ENCODE results near the gene PRKCE. TPM values are rescaled to one million over a fixed set of nuclear protein-coding genes. Genes with fewer than 3 reads are reported as not detected.

The PRKCE gene
- total and polyA plus RNA-seq, 2 of the 8 experiments (the other 6 are each of a cell fraction or from before 2014, with no cell fraction given): 0.54 to 2.1 TPM

GRCh38 chr2:46162329-46163097 is 511.0 kb downstream of the PRKCE start:
- H3K14ac ChIP-seq (ENCODE audit: insufficient read length): no peak overlapping the region
- H3K27me3 ChIP-seq (replicated peaks in 1 of 4; ENCODE audit: control insufficient read depth in 3 of 4, extremely low read depth in 1 of 4, insufficient read depth in 3 of 4, low read length in 3 of 4): no peaks in the 10 kb centered on the region; a peak in 1 of 7 replicates
- H2BK5ac ChIP-seq (ENCODE audit: low read depth, low read length): no peak overlapping the region
- no peak overlapping the region for H3K18ac ChIP-seq (ENCODE audit: extremely low read depth, low read length)
- no peak overlapping the region for H3K4me3 ChIP-seq (ENCODE audit: extremely low read depth in 1 of 4, insufficient read depth in 2 of 4, low read depth in 3 of 4, low read length in 4 of 4)
- ChIA-PET CTCF (ENCODE audit: partially characterized antibody) (interaction anchor here (0.5 to 3.1 kb wide), 6 partner anchors 23 to 300 kb away, joined by 3 to 11 read pairs (median 3); no protein-coding TSS in a partner anchor), POLR2A (ENCODE audit: partially characterized antibody) (no interaction called here)
- no peak overlapping the region for H2BK20ac ChIP-seq (ENCODE audit: low read length)
- H3K9me3 ChIP-seq (ENCODE audit: insufficient read depth in 2 of 2, low read depth in 1 of 2, low read length in 1 of 2): no peaks in the 10 kb centered on the region
- no peak overlapping the region for H2BK15ac ChIP-seq (ENCODE audit: low read length)
- FAIRE-seq: no peak
- H3K27ac ChIP-seq (ENCODE audit: low read depth, low read length): no peak overlapping the region
- no peaks in the 10 kb centered on the region; a peak in 1 of 8 replicates for H3K36me3 ChIP-seq (ENCODE audit: control insufficient read depth in 2 of 4, insufficient read depth in 4 of 4, low read length in 3 of 4)
- WGBS, 2 experiments (ENCODE audit: extremely low coverage in 1 of 2, insufficient coverage in 1 of 2, insufficient read length in 1 of 2, insufficient replicate concordance in 2 of 2, low coverage in 1 of 2, low lambda C conversion rate in 2 of 2, missing lambda C conversion rate in 1 of 2): 80% methylated on average over 11 of the region's 11 CpGs; no CpG with 5 or more reads in 1 of the 2 experiments
- no peaks in the 10 kb centered on the region for H3K79me2 ChIP-seq (ENCODE audit: control insufficient read depth in 1 of 2, insufficient read depth in 2 of 2, low read length in 2 of 2)
- no peak overlapping the region for H4K91ac ChIP-seq (replicated peaks; ENCODE audit: insufficient read length, low read length)
- H2AK5ac ChIP-seq (ENCODE audit: low read depth, low read length): no peak overlapping the region
- H3K79me1 ChIP-seq (ENCODE audit: low read depth, low read length): no peaks in the 10 kb centered on the region
- no peaks in the 10 kb centered on the region for H3K4me1 ChIP-seq (replicated peaks in 1 of 4; ENCODE audit: control insufficient read depth in 3 of 4, insufficient read depth in 4 of 4, low read length in 3 of 4)
- no peak for DNase-seq (ENCODE audit: low read depth in 1 of 2, low spot score in 2 of 2)
- no peak overlapping the region for H3K4ac ChIP-seq (replicated peaks; ENCODE audit: insufficient read length, low read depth, low read length)
- H4K5ac ChIP-seq (ENCODE audit: insufficient read length, low read depth, low read length): no peak overlapping the region
- no peaks in the 10 kb centered on the region for H3K23me2 ChIP-seq (ENCODE audit: low read depth, low read length)
- H2AFZ ChIP-seq (ENCODE audit: low read length): no peak overlapping the region
- no peaks in the 10 kb centered on the region for H4K20me1 ChIP-seq (replicated peaks in 1 of 2; ENCODE audit: control insufficient read depth in 1 of 2, insufficient read depth in 2 of 2, low read length in 2 of 2)
- H3K23ac ChIP-seq (ENCODE audit: insufficient read length): no peak overlapping the region
- H3K56ac ChIP-seq (replicated peaks; ENCODE audit: insufficient read length, low read depth, low read length): no peak overlapping the region
- H3K4me2 ChIP-seq (ENCODE audit: insufficient read depth in 1 of 2, low read depth in 2 of 2, low read length in 2 of 2): no peak overlapping the region
- H4K8ac ChIP-seq (ENCODE audit: extremely low read depth, insufficient read depth, low read length): no peak overlapping the region
- no peak overlapping the region for H2BK120ac ChIP-seq (replicated peaks; ENCODE audit: low read depth, low read length)
- no peak overlapping the region for H2BK12ac ChIP-seq (ENCODE audit: low read depth, low read length)
- no peak overlapping the region for H3K9ac ChIP-seq (replicated peaks in 1 of 4; ENCODE audit: extremely low read depth in 1 of 4, low read depth in 3 of 4, low read length in 3 of 4)
- no peak for TF ChIP-seq POLR2AphosphoS5 (IDR thresholded peaks at IDR 0.05; ENCODE audit: low read depth, low read length)
- no peak for TF ChIP-seq MAX (IDR thresholded peaks at IDR 0.05)
- TF ChIP-seq BRCA1 (IDR thresholded peaks at IDR 0.05; ENCODE audit: low read depth, low read length): no peak
- TF ChIP-seq RXRA (IDR thresholded peaks at IDR 0.05; ENCODE audit: insufficient read depth, low read depth, low read length): no peak
- no peak for TF ChIP-seq KDM1A (IDR thresholded peaks at IDR 0.05; ENCODE audit: borderline replicate concordance, low read length)
- TF ChIP-seq PHF8 (conservative IDR thresholded peaks at IDR 0.05; ENCODE audit: low read depth, low read length): no peak
- TF ChIP-seq CTBP2 (IDR thresholded peaks at IDR 0.05; ENCODE audit: borderline replicate concordance, insufficient read depth, insufficient read length, low read length): no peak
- TF ChIP-seq BACH1 (IDR thresholded peaks at IDR 0.05; ENCODE audit: low read length): no peak
- no peak for TF ChIP-seq JUN (IDR thresholded peaks at IDR 0.05; ENCODE audit: low read depth, low read length)
- no peak for TF ChIP-seq YY1 (IDR thresholded peaks at IDR 0.05; ENCODE audit: low read depth, low read length)
- no peak for TF ChIP-seq POU5F1 (IDR thresholded peaks at IDR 0.05; ENCODE audit: low read depth, low read length)
- TF ChIP-seq SRF (IDR thresholded peaks at IDR 0.05; ENCODE audit: low read depth, low read length): no peak
- TF ChIP-seq SIRT6 (IDR thresholded peaks at IDR 0.05; ENCODE audit: low read length): no peak
- TF ChIP-seq GABPA (IDR thresholded peaks at IDR 0.05; ENCODE audit: borderline replicate concordance, insufficient read depth, low read length): no peak
